Mesenchymal stem cell (in vitro differentiated cells and primary cell): ENCODE data around the gene MCOLN2.

ENCODE experiments used
- DNase-seq: peaks from one replicate; pipeline ENCODE4 v3.0.0-alpha.2; 2013
- H2AFZ ChIP-seq: one replicate; pipeline ENCODE4 v1.6.1; 2013; ENCODE audit warnings: low read depth, mild to moderate bottlenecking, control low read depth, inconsistent platforms, low read length, moderate library complexity
- H2AK5ac ChIP-seq: 2 replicates; pipeline ENCODE4 v1.6.1; 2013; ENCODE audit warnings: low read length, moderate library complexity, mild to moderate bottlenecking, inconsistent platforms; ENCODE audit not compliant: severe bottlenecking
- H2BK120ac ChIP-seq: one replicate; pipeline ENCODE4 v1.6.1; 2013; ENCODE audit warnings: low read depth, mild to moderate bottlenecking, inconsistent platforms, low read length, moderate library complexity
- H2BK12ac ChIP-seq, 2 experiments: one replicate each; pipeline ENCODE4 v1.6.1; 2013; ENCODE audit warnings: inconsistent platforms in 2 of 2, low read length in 2 of 2, mild to moderate bottlenecking in 2 of 2, moderate library complexity in 2 of 2, control low read depth in 1 of 2
- H2BK15ac ChIP-seq: one replicate; pipeline ENCODE4 v1.6.1; 2013; ENCODE audit warnings: mild to moderate bottlenecking, low read depth, inconsistent platforms; ENCODE audit not compliant: poor library complexity, severe bottlenecking
- H2BK5ac ChIP-seq: 2 replicates; pipeline ENCODE4 v1.6.1; 2013; ENCODE audit warnings: low read depth, mild to moderate bottlenecking, low read length, control low read depth, inconsistent platforms; ENCODE audit not compliant: poor library complexity, severe bottlenecking
- H3K14ac ChIP-seq, 2 experiments: one replicate each; pipeline ENCODE4 v1.6.1; 2013; ENCODE audit warnings: inconsistent platforms in 2 of 2, low read length in 2 of 2, control low read depth in 1 of 2, mild to moderate bottlenecking in 1 of 2, moderate library complexity in 1 of 2
- H3K18ac ChIP-seq, 2 experiments: one replicate each; pipeline ENCODE4 v1.6.1; 2013; ENCODE audit warnings: inconsistent platforms in 2 of 2, low read length in 2 of 2, control low read depth in 1 of 2, low read depth in 1 of 2, mild to moderate bottlenecking in 1 of 2
- H3K23ac ChIP-seq, 2 experiments: one replicate each; pipeline ENCODE4 v1.6.1; 2013; ENCODE audit warnings: inconsistent platforms in 2 of 2, low read length in 2 of 2, mild to moderate bottlenecking in 2 of 2, moderate library complexity in 2 of 2, control low read depth in 1 of 2
- H3K27ac ChIP-seq: 2 replicates; pipeline ENCODE4 v1.5.1; 2013; ENCODE audit warnings: mild to moderate bottlenecking, moderate library complexity, low read length, control low read depth, inconsistent platforms; ENCODE audit not compliant: poor library complexity, severe bottlenecking
- H3K27me3 ChIP-seq, 2 experiments: 2 replicates each; pipeline versions ENCODE4 v1.6.1 to v1.7.0; 2013; ENCODE audit warnings: low read length in 2 of 2, mild to moderate bottlenecking in 2 of 2, moderate library complexity in 2 of 2, control low read depth in 1 of 2, inconsistent platforms in 1 of 2; ENCODE audit not compliant: control insufficient read depth in 1 of 2, insufficient read depth in 1 of 2
- H3K36me3 ChIP-seq, 2 experiments: 2 replicates each; pipeline versions ENCODE4 v1.6.1 to v1.7.0; 2013; ENCODE audit warnings: low read length in 2 of 2, control low read depth in 1 of 2, inconsistent platforms in 1 of 2, low read depth in 1 of 2, mild to moderate bottlenecking in 1 of 2; ENCODE audit not compliant: insufficient read depth in 2 of 2, control insufficient read depth in 1 of 2
- H3K4ac ChIP-seq, 2 experiments: one replicate each; pipeline ENCODE4 v1.6.1; 2013; ENCODE audit warnings: inconsistent platforms in 2 of 2, low read length in 2 of 2, mild to moderate bottlenecking in 2 of 2, moderate library complexity in 2 of 2, control low read depth in 1 of 2, low read depth in 1 of 2
- H3K4me1 ChIP-seq: 2 replicates; pipeline ENCODE4 v1.6.1; 2013; ENCODE audit warnings: low read depth, low read length, control low read depth; ENCODE audit not compliant: control insufficient read depth, insufficient read depth
- H3K4me2 ChIP-seq: 2 replicates; pipeline ENCODE4 v1.6.1; 2013; ENCODE audit warnings: low read length, mild to moderate bottlenecking, inconsistent platforms; ENCODE audit not compliant: poor library complexity, severe bottlenecking
- H3K4me3 ChIP-seq, 2 experiments: 2 replicates each; pipeline versions ENCODE4 v1.5.1 to v1.7.0; 2013; ENCODE audit warnings: low read length in 2 of 2, mild to moderate bottlenecking in 2 of 2, control low read depth in 1 of 2, low read depth in 1 of 2; ENCODE audit not compliant: insufficient read depth in 1 of 2
- H3K79me1 ChIP-seq: replicated peaks from 2 replicates; pipeline ENCODE4 v1.6.1; 2013; ENCODE audit warnings: mild to moderate bottlenecking, control low read depth, low read length, inconsistent platforms; ENCODE audit not compliant: poor library complexity, severe bottlenecking
- H3K9ac ChIP-seq: 2 replicates; pipeline ENCODE4 v1.7.0; 2013; ENCODE audit warnings: mild to moderate bottlenecking, low read length, moderate library complexity
- H3K9me3 ChIP-seq: 2 replicates; pipeline ENCODE4 v1.7.0; 2013; ENCODE audit warnings: mild to moderate bottlenecking, low read length; ENCODE audit not compliant: control insufficient read depth
- H4K8ac ChIP-seq: one replicate; pipeline ENCODE4 v1.6.1; 2013; ENCODE audit warnings: inconsistent platforms, mild to moderate bottlenecking, low read length, moderate library complexity
- H4K91ac ChIP-seq: one replicate; pipeline ENCODE4 v1.6.1; 2013; ENCODE audit warnings: mild to moderate bottlenecking, low read length, inconsistent platforms
- WGBS: methylation state at CpG from one replicate; pipeline ENCODE4 v1.1.7; 2013; ENCODE audit warnings: mixed read lengths; 5-methylcytosine and 5-hydroxymethylcytosine counted together

MCOLN2 gene

GRCh38 chr1:84985365-84985764, 11.5 kb downstream of the MCOLN2 start:
- Histone ChIP-seq H2BK15ac (no peak overlapping the region), H3K4ac (no peak overlapping the region), H3K36me3 (no peaks in the 10 kb centered on the region), H3K27ac (no peak overlapping the region), H4K91ac (no peak overlapping the region), H4K8ac (no peak overlapping the region), H3K4me1 (no peaks in the 10 kb centered on the region), H2BK12ac (no peak overlapping the region), H3K27me3 (no peaks in the 10 kb centered on the region), H3K4me2 (no peak overlapping the region), H3K9me3 (no peaks in the 10 kb centered on the region), H2BK5ac (no peak overlapping the region), H3K18ac (no peak overlapping the region), H3K14ac (no peak overlapping the region), H2AFZ (no peak overlapping the region), H2AK5ac (no peak overlapping the region), H3K9ac (no peak overlapping the region), H3K23ac (no peak overlapping the region), H3K79me1 (no peaks in the 10 kb centered on the region), H3K4me3 (no peak overlapping the region), H2BK120ac (no peak overlapping the region)
- DNase-seq, result no peak

GRCh38 chr1:84982395-84982794, 14.5 kb downstream of the MCOLN2 start:
- H2BK120ac ChIP-seq, result no peak overlapping the region
- no peak overlapping the region for H3K4me3 ChIP-seq
- H3K36me3 ChIP-seq, result no peaks in the 10 kb centered on the region
- H2AFZ ChIP-seq, result no peak overlapping the region
- no peak overlapping the region for H2BK5ac ChIP-seq
- no peak overlapping the region for H4K91ac ChIP-seq
- no peak overlapping the region for H3K27ac ChIP-seq
- H3K9me3 ChIP-seq, result peaks cover 3% of the 10 kb centered on the region
- no peak for DNase-seq
- no peak overlapping the region for H3K18ac ChIP-seq
- WGBS, result 94% methylated on average over 1 of the region's 2 CpGs
- H3K9ac ChIP-seq, result no peak overlapping the region
- no peak overlapping the region for H2AK5ac ChIP-seq
- H3K4ac ChIP-seq, result no peak overlapping the region
- no peaks in the 10 kb centered on the region for H3K79me1 ChIP-seq
- no peak overlapping the region for H2BK12ac ChIP-seq
- H3K14ac ChIP-seq, result no peak overlapping the region
- H3K4me1 ChIP-seq, result no peaks in the 10 kb centered on the region
- H3K23ac ChIP-seq, result no peak overlapping the region
- H2BK15ac ChIP-seq, result no peak overlapping the region
- no peak overlapping the region for H3K4me2 ChIP-seq
- H3K27me3 ChIP-seq, result no peaks in the 10 kb centered on the region
- H4K8ac ChIP-seq, result no peak overlapping the region

GRCh38 chr1:84975035-84975434, 21.9 kb downstream of the MCOLN2 start:
- H4K8ac ChIP-seq, result no peak overlapping the region
- no peak overlapping the region for H3K23ac ChIP-seq
- H3K4me2 ChIP-seq, result no peak overlapping the region
- no peak overlapping the region for H2AK5ac ChIP-seq
- H3K4me3 ChIP-seq, result no peak overlapping the region
- H3K4ac ChIP-seq, result no peak overlapping the region
- no peaks in the 10 kb centered on the region for H3K36me3 ChIP-seq
- H3K27ac ChIP-seq, result no peak overlapping the region
- peaks cover 0 to 8% of the 10 kb centered on the region in 2 experiments for H3K27me3 ChIP-seq
- H2BK12ac ChIP-seq, result no peak overlapping the region
- no peak overlapping the region for H3K9ac ChIP-seq
- no peak for DNase-seq
- H3K14ac ChIP-seq, result no peak overlapping the region
- H2BK5ac ChIP-seq, result no peak overlapping the region
- H3K79me1 ChIP-seq, result no peaks in the 10 kb centered on the region
- WGBS, result 52% methylated on average over 2 of the region's 2 CpGs
- H3K4me1 ChIP-seq, result peaks cover 1% of the 10 kb centered on the region
- no peak overlapping the region for H2AFZ ChIP-seq
- no peak overlapping the region for H3K18ac ChIP-seq
- peaks cover 3% of the 10 kb centered on the region for H3K9me3 ChIP-seq
- no peak overlapping the region for H4K91ac ChIP-seq
- H2BK15ac ChIP-seq, result no peak overlapping the region
- no peak overlapping the region for H2BK120ac ChIP-seq

- Histone ChIP-seq H4K8ac (no peak overlapping the region), H3K18ac (peak overlapping the region in 1 of 2 experiments; percentile 57), H3K27ac (no peak overlapping the region), H3K4me2 (no peak overlapping the region), H3K27me3 (peaks cover 0 to 8% of the 10 kb centered on the region in 2 experiments), H2BK120ac (no peak overlapping the region), H3K36me3 (no peaks in the 10 kb centered on the region), H3K79me1 (no peaks in the 10 kb centered on the region), H3K9me3 (no peaks in the 10 kb centered on the region), H3K4me3 (no peak overlapping the region), H3K23ac (no peak overlapping the region), H4K91ac (no peak overlapping the region), H3K4me1 (peaks cover 1% of the 10 kb centered on the region), H2AFZ (no peak overlapping the region), H2AK5ac (no peak overlapping the region), H3K4ac (peak overlapping the region in 1 of 2 experiments; percentile 15), H2BK5ac (no peak overlapping the region), H2BK15ac (no peak overlapping the region), H3K9ac (no peak overlapping the region), H3K14ac (peak overlapping the region in 1 of 2 experiments; percentile 29), H2BK12ac (no peak overlapping the region)
- peak; percentile 51 for DNase-seq
- WGBS, result 90% methylated on average over 7 of the region's 7 CpGs
Observed at GRCh38 chr1:84973498-84974334, 23.2 kb downstream of the MCOLN2 start.
